ENCODE data around the gene PRKN. TPM values are rescaled to one million over a fixed set of nuclear protein-coding genes. Genes with fewer than 3 reads are reported as not detected.

The PRKN gene
- polyA plus RNA-seq, 1 donor from 2014 or later, result 1.2 TPM

GRCh38 chr6:161815965-161816364 lies 911.6 kb downstream of the PRKN start:
- Histone ChIP-seq H3K9me2 (ENCODE audit: insufficient read depth, low read length) (no peaks in the 10 kb centered on the region), H3K9ac (ENCODE audit: low read length) (no peak overlapping the region), H3K4me3 (ENCODE audit: low read length) (no peak overlapping the region), H3K4me2 (ENCODE audit: low read length) (no peak overlapping the region), H4K20me1 (ENCODE audit: insufficient read depth) (no peaks in the 10 kb centered on the region), H3K36me3 (ENCODE audit: insufficient read depth, low read length) (no peaks in the 10 kb centered on the region), H3K9me3 (ENCODE audit: low read length) (no peaks in the 10 kb centered on the region), H3K27me3 (ENCODE audit: insufficient read depth, low read depth, low read length) (no peaks in the 10 kb centered on the region), H3K79me2 (replicated peaks; ENCODE audit: insufficient read depth, low read length) (no peaks in the 10 kb centered on the region), H2AFZ (ENCODE audit: low read depth, low read length) (no peak overlapping the region), H3K27ac (ENCODE audit: low read length) (no peak overlapping the region), H3F3A (ENCODE audit: insufficient read depth, low read length, poor library complexity, severe bottlenecking) (no peaks in the 10 kb centered on the region)
- TF ChIP-seq SMC3 (conservative IDR thresholded peaks at IDR 0.05; ENCODE audit: poor library complexity) (no peak), REST (IDR thresholded peaks at IDR 0.05; ENCODE audit: borderline replicate concordance) (no peak), TAF1 (IDR thresholded peaks at IDR 0.05; ENCODE audit: low read depth) (no peak), RAD21 (conservative IDR thresholded peaks at IDR 0.05) (no peak), POLR2AphosphoS5 (IDR thresholded peaks at IDR 0.05) (no peak), EZH2 (IDR thresholded peaks at IDR 0.05; ENCODE audit: borderline replicate concordance, insufficient read depth, low read length, poor library complexity, severe bottlenecking) (no peak), CTCF (IDR thresholded peaks at IDR 0.05; ENCODE audit: poor library complexity, severe bottlenecking) (no peak), MXI1 (conservative IDR thresholded peaks at IDR 0.05; ENCODE audit: poor library complexity, severe bottlenecking) (no peak), EP300 (conservative IDR thresholded peaks at IDR 0.05; ENCODE audit: poor library complexity, severe bottlenecking) (no peak)

GRCh38 chr6:161813156-161813555 lies 914.4 kb downstream of the PRKN start:
- Histone ChIP-seq H3K9me3 (ENCODE audit: low read length) (no peaks in the 10 kb centered on the region), H3K9me2 (ENCODE audit: insufficient read depth, low read length) (no peaks in the 10 kb centered on the region), H3K9ac (ENCODE audit: low read length) (no peak overlapping the region), H3K4me3 (ENCODE audit: low read length) (no peak overlapping the region), H3K79me2 (replicated peaks; ENCODE audit: insufficient read depth, low read length) (no peaks in the 10 kb centered on the region), H3F3A (ENCODE audit: insufficient read depth, low read length, poor library complexity, severe bottlenecking) (no peaks in the 10 kb centered on the region), H3K27me3 (ENCODE audit: insufficient read depth, low read depth, low read length) (no peaks in the 10 kb centered on the region), H4K20me1 (ENCODE audit: insufficient read depth) (no peaks in the 10 kb centered on the region), H3K36me3 (ENCODE audit: insufficient read depth, low read length) (no peaks in the 10 kb centered on the region), H2AFZ (ENCODE audit: low read depth, low read length) (no peak overlapping the region), H3K4me2 (ENCODE audit: low read length) (no peak overlapping the region), H3K27ac (ENCODE audit: low read length) (no peak overlapping the region)
- TF ChIP-seq EP300 (conservative IDR thresholded peaks at IDR 0.05; ENCODE audit: poor library complexity, severe bottlenecking) (no peak), EZH2 (IDR thresholded peaks at IDR 0.05; ENCODE audit: borderline replicate concordance, insufficient read depth, low read length, poor library complexity, severe bottlenecking) (no peak)

GRCh38 chr6:161809971-161810370 lies 917.6 kb downstream of the PRKN start:
- no peaks in the 10 kb centered on the region for H3K79me2 ChIP-seq (replicated peaks; ENCODE audit: insufficient read depth, low read length)
- no peaks in the 10 kb centered on the region for H3K36me3 ChIP-seq (ENCODE audit: insufficient read depth, low read length)
- no peaks in the 10 kb centered on the region for H3K9me2 ChIP-seq (ENCODE audit: insufficient read depth, low read length)
- H3K9me3 ChIP-seq (ENCODE audit: low read length), result no peaks in the 10 kb centered on the region
- no peak overlapping the region for H2AFZ ChIP-seq (ENCODE audit: low read depth, low read length)
- no peaks in the 10 kb centered on the region for H3F3A ChIP-seq (ENCODE audit: insufficient read depth, low read length, poor library complexity, severe bottlenecking)
- no peak overlapping the region for H3K27ac ChIP-seq (ENCODE audit: low read length)
- no peaks in the 10 kb centered on the region for H4K20me1 ChIP-seq (ENCODE audit: insufficient read depth)
- H3K27me3 ChIP-seq (ENCODE audit: insufficient read depth, low read depth, low read length), result no peaks in the 10 kb centered on the region
- no peak overlapping the region for H3K4me3 ChIP-seq (ENCODE audit: low read length)
- no peak overlapping the region for H3K9ac ChIP-seq (ENCODE audit: low read length)
- no peak overlapping the region for H3K4me2 ChIP-seq (ENCODE audit: low read length)
- TF ChIP-seq REST (IDR thresholded peaks at IDR 0.05; ENCODE audit: borderline replicate concordance) (no peak), EP300 (conservative IDR thresholded peaks at IDR 0.05; ENCODE audit: poor library complexity, severe bottlenecking) (no peak), SMC3 (conservative IDR thresholded peaks at IDR 0.05; ENCODE audit: poor library complexity) (no peak), POLR2AphosphoS5 (IDR thresholded peaks at IDR 0.05) (no peak), TAF1 (IDR thresholded peaks at IDR 0.05; ENCODE audit: low read depth) (no peak)

All from neural cell (in vitro differentiated cells).